B cell (primary cell): ENCODE measurements around the gene CFHR3. TPM values are rescaled to one million over a fixed set of nuclear protein-coding genes. Genes with fewer than 3 reads are reported as not detected.

ENCODE experiments used
- ATAC-seq: fragments of 200-7000 bp; cut with Tn5 transposase; one replicate; pipeline ENCODE4 v1.10.0; 2021; ENCODE audit warnings: low read depth, mild to moderate bottlenecking, moderate number of reproducible peaks, moderate library complexity
- CTCF ChIA-PET: fragments of 350-600 bp; sonication (Branson Sonifier 250); formaldehyde crosslinking; loops from one replicate; lab custom pipeline; 2021; ENCODE audit warnings: antibody characterized with exemption, inconsistent platforms; lab: Charles Lee
- POLR2A ChIA-PET: fragments of 350-600 bp; sonication (Branson Sonifier 250); formaldehyde crosslinking; loops from one replicate; lab custom pipeline; 2021; ENCODE audit warnings: antibody characterized with exemption; lab: Charles Lee
- DNase-seq: peaks from one replicate; pipeline ENCODE4 v3.0.0; 2013
- H2AFZ ChIP-seq: 2 replicates; pipeline ENCODE4 v1.6.1; 2012; ENCODE audit warnings: mild to moderate bottlenecking, low read depth, low read length; ENCODE audit not compliant: insufficient read depth, poor library complexity, severe bottlenecking
- H3K27ac ChIP-seq, 2 donors: 1 replicate in 1 of 2; 2 replicates in 1 of 2; pipeline ENCODE4 v1.5.1; 2012 to 2013; ENCODE audit warnings: low read length in 2 of 2, mild to moderate bottlenecking in 2 of 2, moderate library complexity in 1 of 2
- H3K27me3 ChIP-seq, 4 experiments: fragments of 200-600 bp in 1 of 4; sonication (generic) in 1 of 4; replicated peaks in 1 of 4; 1 replicate in 2 of 4; 2 replicates in 2 of 4; pipeline versions ENCODE4 v1.6.1 to v1.7.0; 2013 to 2016; ENCODE audit warnings: low read length in 3 of 4, mild to moderate bottlenecking in 2 of 4, mixed read lengths in 1 of 4, moderate library complexity in 1 of 4; ENCODE audit not compliant: insufficient read depth in 4 of 4, control insufficient read depth in 3 of 4; ENCODE audit errors: control extremely low read depth in 1 of 4
- H3K36me3 ChIP-seq, 2 experiments: replicated peaks in 1 of 2; 1 replicate in 1 of 2; 2 replicates in 1 of 2; pipeline versions ENCODE4 v1.6.1 to v1.7.1; 2013; ENCODE audit warnings: low read length in 1 of 2; ENCODE audit not compliant: insufficient read depth in 2 of 2, control insufficient read depth in 1 of 2; ENCODE audit errors: control extremely low read depth in 1 of 2, extremely low read depth in 1 of 2
- H3K4me1 ChIP-seq, 2 donors: fragments of 200-600 bp in 1 of 2; sonication (generic) in 1 of 2; 1 replicate in 1 of 2; 2 replicates in 1 of 2; pipeline versions ENCODE4 v1.5.1 to v1.6.1; 2013 to 2017; ENCODE audit warnings: low read length in 2 of 2; ENCODE audit not compliant: control insufficient read depth in 2 of 2, insufficient read depth in 2 of 2
- H3K4me2 ChIP-seq: replicated peaks from 2 replicates; pipeline ENCODE3; 2012; ENCODE audit warnings: mild to moderate bottlenecking, low read depth, low read length; ENCODE audit not compliant: poor library complexity, severe bottlenecking
- H3K4me3 ChIP-seq, 5 experiments: fragments of 200-600 bp in 1 of 5; sonication (generic) in 1 of 5; 1 replicate in 3 of 5; 2 replicates in 2 of 5; pipeline versions ENCODE4 v1.5.1 to v1.7.0; 2011 to 2016; ENCODE audit warnings: low read length in 4 of 5, mild to moderate bottlenecking in 4 of 5, low read depth in 2 of 5, control low read depth in 1 of 5, moderate library complexity in 1 of 5; ENCODE audit not compliant: insufficient read depth in 1 of 5; ENCODE audit errors: control extremely low read depth in 1 of 5, extremely low read depth in 1 of 5
- H3K79me2 ChIP-seq: fragments of 200-600 bp; sonication (generic); one replicate; pipeline ENCODE4 v1.6.0; 2016; ENCODE audit warnings: low read length; ENCODE audit not compliant: control insufficient read depth, insufficient read depth
- H3K9ac ChIP-seq: fragments of 200-600 bp; sonication (generic); 2 replicates; pipeline ENCODE4 v1.6.1; 2017; ENCODE audit warnings: mild to moderate bottlenecking, low read length, moderate library complexity
- H3K9me3 ChIP-seq, 3 donors: one replicate each; pipeline versions ENCODE4 v1.6.1 to v1.7.1; 2013; ENCODE audit warnings: low read length in 2 of 3; ENCODE audit not compliant: control insufficient read depth in 2 of 3, insufficient read depth in 1 of 3; ENCODE audit errors: control extremely low read depth in 1 of 3
- H4K20me1 ChIP-seq: 2 replicates; pipeline ENCODE4 v1.6.0; 2012; ENCODE audit warnings: mild to moderate bottlenecking, low read length; ENCODE audit not compliant: insufficient read depth, control insufficient read depth, poor library complexity, severe bottlenecking
- H3K27ac Mint-ChIP-seq: one replicate; pipeline ENCODE4 v1.8.0; 2021; ENCODE audit warnings: mixed read lengths
- H3K27me3 Mint-ChIP-seq: one replicate; pipeline ENCODE4 v1.8.0; 2021; ENCODE audit warnings: mixed read lengths
- H3K4me1 Mint-ChIP-seq: one replicate; pipeline ENCODE4 v1.8.0; 2021; ENCODE audit warnings: mixed read lengths
- H3K4me3 Mint-ChIP-seq: one replicate; pipeline ENCODE4 v1.8.0; 2021; ENCODE audit warnings: mixed read lengths
- H3K9me3 Mint-ChIP-seq: one replicate; pipeline ENCODE4 v1.8.0; 2022; ENCODE audit warnings: mixed read lengths; ENCODE audit not compliant: insufficient read depth
- EZH2 ChIP-seq: IDR thresholded peaks from 2 replicates; pipeline ENCODE4 v1.6.1; 2012; ENCODE audit warnings: borderline replicate concordance, low read depth, mild to moderate bottlenecking, moderate library complexity, low read length; ENCODE audit not compliant: insufficient read depth, poor library complexity, severe bottlenecking
- WGBS: methylation state at CpG from one replicate; pipeline ENCODE4 v1.1.5; 2013; ENCODE audit warnings: missing lambda C conversion rate; ENCODE audit not compliant: insufficient coverage; 5-methylcytosine and 5-hydroxymethylcytosine counted together
- intact Hi-C: fragments of 100-400 bp; cut with micrococcal nuclease; formaldehyde crosslinking; loops from one replicate; pipeline ENCODE4 v1.10.0; 2022
- polyA minus RNA-seq: library from RNA; depleted of rRNA, polyadenylated mRNA; stranded (reverse); fragments of >200 nt; gene quantifications from 2 replicates; pipeline ENCODE4 v1.2.3, GENCODE V29; 2012
- polyA plus RNA-seq: library from polyadenylated mRNA; depleted of rRNA; stranded (reverse); fragments of >200 nt; gene quantifications from 2 replicates; pipeline ENCODE4 v1.2.3, GENCODE V29; 2012
- total RNA-seq, 2 donors: library from RNA; stranded (reverse); fragments of 120-200 nt in 1 of 2; gene quantifications; 1 replicate in 1 of 2; 2 replicates in 1 of 2; pipeline versions ENCODE4 v1.2.3 to v1.2.4, GENCODE V29; 2013 to 2022
- TF ChIP-seq, protein P1 (sequence below): fragments of 200-600 bp; IDR thresholded peaks from one replicate; pipeline ENCODE4 v1.8.0; 2022; ENCODE audit warnings: antibody characterized with exemption, mild to moderate bottlenecking

Gene CFHR3
- total RNA-seq (not detected in 2 replicates), polyA plus RNA-seq (not detected in 2 replicates), polyA minus RNA-seq (not detected in 2 replicates)
- not detected for total RNA-seq (2013)

DNA sequence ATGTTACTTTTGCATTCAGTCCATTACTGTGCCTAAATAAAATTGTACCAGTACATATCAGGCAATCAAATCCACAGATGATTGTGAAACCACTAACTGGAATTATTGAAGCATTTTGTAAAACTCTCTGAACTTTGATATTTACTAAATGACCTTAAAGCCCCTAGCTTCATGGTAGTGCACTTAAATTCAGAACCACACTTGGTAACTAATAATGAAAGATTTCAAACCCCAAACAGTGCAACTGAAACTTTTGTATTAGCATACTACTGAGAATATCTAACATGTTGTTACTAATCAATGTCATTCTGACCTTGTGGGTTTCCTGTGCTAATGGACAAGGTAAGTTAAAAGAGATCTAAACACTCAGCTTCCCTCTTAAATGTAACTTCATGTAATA lies at the start of gene CFHR3:
Gene CFHR3, plus strand, starts transcription at position 238 of the 400 bp plus-strand sequence. Its CDS starts 47 bp downstream, at position 285.
- no peaks in the 10 kb centered on the region for H3K9me3 Mint-ChIP-seq
- no peak within 1 kb of the TSS for H3K4me3 ChIP-seq
- no peak within 1 kb of the TSS for H2AFZ ChIP-seq
- H3K9ac ChIP-seq = no peak within 1 kb of the TSS
- H3K79me2 ChIP-seq = no peaks in the 10 kb centered on the region
- no peaks in the 10 kb centered on the region for H3K9me3 ChIP-seq
- H3K27me3 Mint-ChIP-seq = no peaks in the 10 kb centered on the region
- no peaks in the 10 kb centered on the region for H3K27me3 ChIP-seq
- H3K36me3 ChIP-seq = no peaks in the 10 kb centered on the region
- ATAC-seq = no peak
- no peaks in the 10 kb centered on the region for H3K4me1 ChIP-seq
- no peak within 1 kb of the TSS for H3K27ac Mint-ChIP-seq
- no peak within 1 kb of the TSS for H3K4me3 Mint-ChIP-seq
- H3K4me1 Mint-ChIP-seq = no peaks in the 10 kb centered on the region
- no peaks in the 10 kb centered on the region for H4K20me1 ChIP-seq
- ChIA-PET CTCF (no interaction called here), POLR2A (no interaction called here)
- intact Hi-C loops = no loop called here
- DNase-seq = no peak
- TF ChIP-seq, protein P1, sequence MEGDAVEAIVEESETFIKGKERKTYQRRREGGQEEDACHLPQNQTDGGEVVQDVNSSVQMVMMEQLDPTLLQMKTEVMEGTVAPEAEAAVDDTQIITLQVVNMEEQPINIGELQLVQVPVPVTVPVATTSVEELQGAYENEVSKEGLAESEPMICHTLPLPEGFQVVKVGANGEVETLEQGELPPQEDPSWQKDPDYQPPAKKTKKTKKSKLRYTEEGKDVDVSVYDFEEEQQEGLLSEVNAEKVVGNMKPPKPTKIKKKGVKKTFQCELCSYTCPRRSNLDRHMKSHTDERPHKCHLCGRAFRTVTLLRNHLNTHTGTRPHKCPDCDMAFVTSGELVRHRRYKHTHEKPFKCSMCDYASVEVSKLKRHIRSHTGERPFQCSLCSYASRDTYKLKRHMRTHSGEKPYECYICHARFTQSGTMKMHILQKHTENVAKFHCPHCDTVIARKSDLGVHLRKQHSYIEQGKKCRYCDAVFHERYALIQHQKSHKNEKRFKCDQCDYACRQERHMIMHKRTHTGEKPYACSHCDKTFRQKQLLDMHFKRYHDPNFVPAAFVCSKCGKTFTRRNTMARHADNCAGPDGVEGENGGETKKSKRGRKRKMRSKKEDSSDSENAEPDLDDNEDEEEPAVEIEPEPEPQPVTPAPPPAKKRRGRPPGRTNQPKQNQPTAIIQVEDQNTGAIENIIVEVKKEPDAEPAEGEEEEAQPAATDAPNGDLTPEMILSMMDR = no peak
- TF ChIP-seq EZH2 = no peak
- no peak within 1 kb of the TSS for H3K27ac ChIP-seq
- H3K4me2 ChIP-seq = no peak within 1 kb of the TSS

DNA sequence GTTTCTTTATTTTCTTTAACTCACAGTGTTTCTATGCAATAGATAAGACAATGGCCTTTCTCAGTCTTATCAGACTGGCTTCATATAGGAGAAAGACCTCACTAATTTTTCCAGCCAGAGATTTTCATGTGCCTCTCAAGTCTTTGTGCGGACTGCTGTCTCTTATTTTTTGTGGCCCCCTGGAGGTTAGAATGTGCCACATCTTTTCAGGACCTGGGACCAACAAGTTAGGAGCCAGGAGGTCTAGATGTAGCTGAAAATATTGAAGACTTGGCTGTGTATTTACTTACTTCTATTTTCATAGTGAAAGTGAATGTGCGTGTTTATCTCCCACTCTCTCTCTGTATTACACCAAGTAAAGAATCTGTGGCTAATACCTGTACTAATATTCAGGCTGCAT lies 42.1 kb upstream of the CFHR3 start:
- intact Hi-C loops = no loop called here
- Histone ChIP-seq H3K9me3 (no peaks in the 10 kb centered on the region), H3K27me3 (no peaks in the 10 kb centered on the region), H3K4me1 (no peaks in the 10 kb centered on the region), H3K79me2 (no peaks in the 10 kb centered on the region), H3K36me3 (no peaks in the 10 kb centered on the region), H3K9ac (no peak overlapping the region), H3K4me2 (no peak overlapping the region), H3K4me3 (no peak overlapping the region), H2AFZ (no peak overlapping the region), H3K27ac (no peak overlapping the region), H4K20me1 (no peaks in the 10 kb centered on the region)
- no peaks in the 10 kb centered on the region for H3K27me3 Mint-ChIP-seq
- DNase-seq (no peak), ATAC-seq (no peak)
- CTCF ChIA-PET = interaction anchor here (1.9 kb wide), 1 partner anchor 10 kb away, joined by 4 read pairs; no protein-coding TSS in a partner anchor
- H3K4me3 Mint-ChIP-seq = no peak overlapping the region
- TF ChIP-seq, protein P1 = no peak
- TF ChIP-seq EZH2 = no peak
- no CpG with 5 or more reads among the region's 2 CpGs for WGBS
- POLR2A ChIA-PET = no interaction called here
- no peaks in the 10 kb centered on the region for H3K9me3 Mint-ChIP-seq
- H3K4me1 Mint-ChIP-seq = no peaks in the 10 kb centered on the region
- no peak overlapping the region for H3K27ac Mint-ChIP-seq
